HUES6 (cell line): ENCODE results near the gene MRPS30.
"Not testable (repeated sequence)": the region's sequence is repeated elsewhere in the genome, so short reads cannot be mapped to it uniquely, and the experiment has no call there.

Experiments
- H3K27ac ChIP-seq: 2 replicates; pipeline ENCODE4 v1.7.0; 2013; ENCODE audit warnings: low read depth, mild to moderate bottlenecking, low read length, inconsistent platforms
- H3K27me3 ChIP-seq: 2 replicates; pipeline ENCODE4 v1.6.1; 2013; ENCODE audit warnings: low read length; ENCODE audit not compliant: control insufficient read depth, insufficient read depth
- H3K36me3 ChIP-seq: 2 replicates; pipeline ENCODE4 v1.6.1; 2013; ENCODE audit warnings: low read length; ENCODE audit not compliant: control insufficient read depth, insufficient read depth
- H3K4me1 ChIP-seq: 2 replicates; pipeline ENCODE4 v1.6.1; 2013; ENCODE audit warnings: low read length; ENCODE audit not compliant: control insufficient read depth, insufficient read depth
- H3K4me3 ChIP-seq: 2 replicates; pipeline ENCODE4 v1.5.1; 2013; ENCODE audit warnings: low read depth, low read length
- H3K9ac ChIP-seq: one replicate; pipeline ENCODE4 v1.6.1; 2013; ENCODE audit warnings: mild to moderate bottlenecking, low read length
- H3K9me3 ChIP-seq: 2 replicates; pipeline ENCODE4 v1.6.1; 2013; ENCODE audit warnings: low read depth, low read length; ENCODE audit not compliant: control insufficient read depth, insufficient read depth

The MRPS30 gene

GRCh38 chr5:44792031-44792673, 16.6 kb upstream of the MRPS30 start:
- not testable (repeated sequence) for H3K36me3 ChIP-seq, H3K27ac ChIP-seq, H3K27me3 ChIP-seq, H3K4me3 ChIP-seq, H3K4me1 ChIP-seq, H3K9ac ChIP-seq
- peaks cover 66% of the 10 kb centered on the region for H3K9me3 ChIP-seq

DNA sequence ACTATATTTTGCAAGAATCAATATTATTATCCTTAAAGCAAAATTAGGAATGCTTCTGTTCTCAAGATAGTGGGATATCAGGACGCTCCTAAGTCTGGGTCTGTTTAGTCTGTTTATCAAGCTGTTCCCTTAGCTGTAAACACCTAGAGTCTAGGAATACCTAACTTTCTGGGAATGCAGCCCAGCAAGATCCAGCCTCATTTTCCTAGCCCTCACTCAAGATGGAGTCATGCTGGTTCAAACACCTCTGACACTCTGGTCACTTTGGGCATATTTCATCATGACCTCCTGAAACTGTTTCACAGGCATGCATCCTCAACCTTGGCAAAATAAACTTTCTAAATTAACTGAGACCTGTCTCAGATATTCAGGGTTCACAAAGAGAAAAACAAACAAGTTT, 14.4 kb upstream of the MRPS30 start:
- Histone ChIP-seq H3K27me3 (no peaks in the 10 kb centered on the region), H3K36me3 (peaks cover 4% of the 10 kb centered on the region), H3K9me3 (peaks cover 66% of the 10 kb centered on the region)

GRCh38 chr5:44795496-44795895, 13.3 kb upstream of the MRPS30 start:
- Histone ChIP-seq H3K4me1 (no peaks in the 10 kb centered on the region), H3K27me3 (no peaks in the 10 kb centered on the region), H3K36me3 (peaks cover 4% of the 10 kb centered on the region), H3K9me3 (peaks cover 67% of the 10 kb centered on the region), H3K4me3 (no peak overlapping the region), H3K9ac (no peak overlapping the region), H3K27ac (no peak overlapping the region)

More for the DNA sequence above, 14.4 kb upstream of the MRPS30 start:
- H3K4me3 ChIP-seq = no peak overlapping the region
- no peak overlapping the region for H3K27ac ChIP-seq
- no peaks in the 10 kb centered on the region for H3K4me1 ChIP-seq
- no peak overlapping the region for H3K9ac ChIP-seq

- Histone ChIP-seq H3K27ac (no peak overlapping the region), H3K36me3 (peaks cover 4% of the 10 kb centered on the region), H3K9ac (no peak overlapping the region), H3K9me3 (peaks cover 57% of the 10 kb centered on the region), H3K4me1 (no peaks in the 10 kb centered on the region), H3K4me3 (no peak overlapping the region), H3K27me3 (no peaks in the 10 kb centered on the region)
Observed at GRCh38 chr5:44797841-44798240, 10.9 kb upstream of the MRPS30 start.

DNA sequence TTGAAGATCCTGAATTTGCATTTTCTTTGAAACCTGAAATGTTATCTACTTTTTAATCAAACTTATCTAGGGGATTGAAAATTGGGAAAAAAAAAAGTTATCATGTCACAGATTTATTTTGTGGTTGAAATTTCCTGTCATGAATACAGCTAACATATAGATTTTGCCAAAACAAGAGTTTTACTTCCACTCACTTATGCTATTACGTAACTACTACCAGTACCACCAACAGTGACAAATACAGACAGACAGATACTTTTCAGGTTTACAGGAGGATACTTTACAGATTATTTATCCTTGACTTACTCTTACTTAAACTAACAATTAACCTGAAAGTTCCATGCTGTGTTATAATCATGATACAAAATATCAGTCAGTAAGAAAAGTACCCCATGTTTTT, 6.8 kb upstream of the MRPS30 start:
- peaks cover 4% of the 10 kb centered on the region for H3K4me1 ChIP-seq
- H3K9me3 ChIP-seq = peaks cover 23% of the 10 kb centered on the region
- H3K36me3 ChIP-seq = no peaks in the 10 kb centered on the region
- no peak overlapping the region for H3K4me3 ChIP-seq
- no peak overlapping the region for H3K27ac ChIP-seq
- H3K9ac ChIP-seq = no peak overlapping the region
- no peaks in the 10 kb centered on the region for H3K27me3 ChIP-seq

DNA sequence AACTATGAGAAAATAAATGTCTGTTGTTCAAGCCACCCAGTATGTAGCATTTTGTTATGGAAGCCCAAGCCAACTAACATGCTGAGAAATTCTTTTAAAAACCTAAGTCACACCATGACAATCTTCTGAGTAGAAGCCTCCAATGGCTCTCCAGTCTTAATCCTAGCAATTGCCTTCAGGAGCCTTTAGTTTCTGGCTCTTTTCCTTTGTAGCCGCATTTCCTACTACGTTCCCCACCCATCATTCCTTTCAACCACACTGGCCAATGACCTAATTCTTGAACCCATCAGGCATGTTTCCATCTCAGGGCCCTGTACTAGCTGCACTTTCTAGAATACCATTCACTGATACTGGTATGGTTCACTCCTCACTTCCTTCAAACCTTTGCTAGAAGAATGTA, 2.1 kb upstream of the MRPS30 start:
- Histone ChIP-seq H3K27ac (no peak overlapping the region), H3K36me3 (peaks cover 6% of the 10 kb centered on the region), H3K9me3 (no peaks in the 10 kb centered on the region), H3K9ac (no peak overlapping the region), H3K4me3 (0 out of 2 replicates have a peak overlapping the region, but pooled peaks have one; percentile 11), H3K4me1 (peaks cover 9% of the 10 kb centered on the region), H3K27me3 (no peaks in the 10 kb centered on the region)

- peaks cover 13% of the 10 kb centered on the region for H3K36me3 ChIP-seq
- no peak overlapping the region for H3K27ac ChIP-seq
- no peaks in the 10 kb centered on the region for H3K27me3 ChIP-seq
- no peaks in the 10 kb centered on the region for H3K9me3 ChIP-seq
- no peak overlapping the region for H3K4me3 ChIP-seq
- no peak overlapping the region for H3K9ac ChIP-seq
- H3K4me1 ChIP-seq = peaks cover 9% of the 10 kb centered on the region
Observed at GRCh38 chr5:44807269-44807668, 1.5 kb upstream of the MRPS30 start.

DNA sequence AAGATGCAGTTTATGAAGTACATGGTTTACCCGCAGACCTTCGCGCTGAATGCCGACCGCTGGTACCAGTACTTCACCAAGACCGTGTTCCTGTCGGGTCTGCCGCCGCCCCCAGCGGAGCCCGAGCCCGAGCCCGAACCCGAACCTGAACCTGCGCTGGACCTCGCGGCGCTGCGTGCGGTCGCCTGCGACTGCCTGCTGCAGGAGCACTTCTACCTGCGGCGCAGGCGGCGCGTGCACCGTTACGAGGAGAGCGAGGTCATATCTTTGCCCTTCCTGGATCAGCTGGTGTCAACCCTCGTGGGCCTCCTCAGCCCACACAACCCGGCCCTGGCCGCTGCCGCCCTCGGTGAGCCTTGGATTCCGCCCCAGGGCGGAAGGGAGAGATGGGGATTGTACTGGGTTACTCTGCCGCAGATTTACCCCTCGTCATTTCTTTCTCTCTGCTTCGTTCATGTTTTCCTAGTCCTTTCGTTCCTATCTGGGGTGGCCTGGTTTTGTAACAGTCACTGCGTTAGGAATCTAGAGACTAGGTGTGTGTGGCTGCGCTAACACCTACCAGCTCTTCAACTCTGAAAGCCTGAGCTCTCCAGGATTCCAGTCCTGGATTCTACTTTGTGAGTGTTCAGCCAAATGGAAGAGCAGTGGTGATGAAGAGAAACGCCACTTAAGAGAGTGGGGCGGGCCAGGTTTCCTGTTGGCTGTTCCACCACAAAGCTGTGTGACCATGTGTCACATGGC, 638 bp downstream of the MRPS30 start:
- Histone ChIP-seq H3K9ac (peak overlapping the region; percentile 97), H3K36me3 (peaks cover 34% of the 10 kb centered on the region), H3K4me1 (peaks cover 9% of the 10 kb centered on the region), H3K27me3 (no peaks in the 10 kb centered on the region), H3K4me3 (peak overlapping the region; percentile 98), H3K27ac (peak overlapping the region; percentile 93), H3K9me3 (no peaks in the 10 kb centered on the region)

- H3K9me3 ChIP-seq = no peaks in the 10 kb centered on the region
- H3K27me3 ChIP-seq = no peaks in the 10 kb centered on the region
- peak overlapping the region; percentile 98 for H3K4me3 ChIP-seq
- peaks cover 9% of the 10 kb centered on the region for H3K4me1 ChIP-seq
- H3K36me3 ChIP-seq = peaks cover 40% of the 10 kb centered on the region
- peak overlapping the region; percentile 97 for H3K9ac ChIP-seq
- H3K27ac ChIP-seq = no peak overlapping the region
Observed at GRCh38 chr5:44809956-44810420, 1.2 kb downstream of the MRPS30 start.

- H3K27ac ChIP-seq = no peak overlapping the region
- no peaks in the 10 kb centered on the region for H3K27me3 ChIP-seq
- H3K9me3 ChIP-seq = no peaks in the 10 kb centered on the region
- no peak overlapping the region for H3K4me3 ChIP-seq
- H3K9ac ChIP-seq = no peak overlapping the region
- H3K36me3 ChIP-seq = peaks cover 85% of the 10 kb centered on the region
- no peaks in the 10 kb centered on the region for H3K4me1 ChIP-seq
Observed at GRCh38 chr5:44814761-44815160, 6.0 kb downstream of the MRPS30 start.

- no peaks in the 10 kb centered on the region for H3K4me1 ChIP-seq
- no peak overlapping the region for H3K4me3 ChIP-seq
- H3K27ac ChIP-seq = no peak overlapping the region
- H3K9me3 ChIP-seq = no peaks in the 10 kb centered on the region
- peaks cover 66% of the 10 kb centered on the region for H3K36me3 ChIP-seq
- no peaks in the 10 kb centered on the region for H3K27me3 ChIP-seq
- H3K9ac ChIP-seq = no peak overlapping the region
Observed at GRCh38 chr5:44821164-44821563, 12.4 kb downstream of the MRPS30 start.
